HG03066 (cell line): ENCODE results near the gene ST6GALNAC3.
"Not testable (repeated sequence)": the region's sequence is repeated elsewhere in the genome, so short reads cannot be mapped to it uniquely, and the experiment has no call there.

Experiments
- ATAC-seq: cut with Tn5 transposase; IDR thresholded peaks from one replicate; pipeline ENCODE4 v1.9.1; 2021; ENCODE audit warnings: low read depth; ENCODE audit not compliant: unreplicated experiment

Gene ST6GALNAC3

GRCh38 chr1:76313304-76313703, 238.8 kb downstream of the ST6GALNAC3 start:
- ATAC-seq = no peak

GRCh38 chr1:76314730-76315129, 240.2 kb downstream of the ST6GALNAC3 start:
- no peak for ATAC-seq

GRCh38 chr1:76317299-76317900, 242.9 kb downstream of the ST6GALNAC3 start:
- ATAC-seq = no peak

GRCh38 chr1:76330991-76331603, 256.6 kb downstream of the ST6GALNAC3 start:
- ATAC-seq = peak; percentile 77

- no peak for ATAC-seq
Measured at GRCh38 chr1:76335882-76336281, 261.3 kb downstream of the ST6GALNAC3 start.

- ATAC-seq = no peak
Measured at GRCh38 chr1:76336931-76337371, 262.4 kb downstream of the ST6GALNAC3 start.

GRCh38 chr1:76337542-76338219, 263.1 kb downstream of the ST6GALNAC3 start:
- ATAC-seq = no peak

GRCh38 chr1:76340056-76340455, 265.5 kb downstream of the ST6GALNAC3 start:
- ATAC-seq = no peak

GRCh38 chr1:76341816-76342215, 267.3 kb downstream of the ST6GALNAC3 start:
- not testable (repeated sequence) for ATAC-seq

- no peak for ATAC-seq
Measured at GRCh38 chr1:76343356-76343755, 268.8 kb downstream of the ST6GALNAC3 start.

GRCh38 chr1:76351655-76352054, 277.1 kb downstream of the ST6GALNAC3 start:
- ATAC-seq = no peak

GRCh38 chr1:76352741-76353435, 278.3 kb downstream of the ST6GALNAC3 start:
- no peak for ATAC-seq

- ATAC-seq = no peak
Measured at GRCh38 chr1:76354236-76354635, 279.7 kb downstream of the ST6GALNAC3 start.

GRCh38 chr1:76366726-76367125, 292.2 kb downstream of the ST6GALNAC3 start:
- no peak for ATAC-seq

- no peak for ATAC-seq
Measured at GRCh38 chr1:76371941-76372340, 297.4 kb downstream of the ST6GALNAC3 start.

- ATAC-seq = no peak
Measured at GRCh38 chr1:76374086-76374485, 299.5 kb downstream of the ST6GALNAC3 start.

GRCh38 chr1:76377247-76377646, 302.7 kb downstream of the ST6GALNAC3 start:
- no peak for ATAC-seq

- no peak for ATAC-seq
Measured at GRCh38 chr1:76379506-76379905, 305.0 kb downstream of the ST6GALNAC3 start.

- ATAC-seq = no peak
Measured at GRCh38 chr1:76381450-76382097, 307.0 kb downstream of the ST6GALNAC3 start.

- no peak for ATAC-seq
Measured at GRCh38 chr1:76388261-76388660, 313.7 kb downstream of the ST6GALNAC3 start.

GRCh38 chr1:76390456-76390855, 315.9 kb downstream of the ST6GALNAC3 start:
- ATAC-seq = no peak
